Activated T-helper 1 cell treated with Interleukin-2 at 50 U/mL for 16 hours (primary cell): ENCODE results near the gene TMEM238L.

ENCODE experiments used
- DNase-seq: peaks from one replicate; pipeline ENCODE4 v3.0.0-alpha.2; 2020; ENCODE audit warnings: low read depth

Gene TMEM238L

DNA sequence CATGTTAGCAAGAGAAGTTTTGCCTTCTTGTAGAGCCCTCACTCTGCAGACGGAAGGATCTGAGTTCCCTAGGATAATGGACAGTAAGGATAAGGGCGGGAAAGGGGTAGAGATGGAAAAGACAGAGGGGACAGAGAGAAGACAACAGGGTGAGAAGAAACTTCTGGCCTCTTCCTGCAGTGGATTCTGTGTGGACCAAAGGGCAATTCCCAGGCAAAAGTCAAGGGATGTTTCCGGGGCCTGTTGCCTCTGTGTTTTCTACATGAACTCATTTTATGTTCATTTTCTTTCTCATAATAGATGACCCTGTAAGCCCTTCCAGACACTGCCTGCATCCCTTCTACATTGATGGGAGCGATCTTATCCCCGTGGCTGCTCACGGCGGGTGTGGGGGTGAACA, 647 bp upstream of the TMEM238L start:
- DNase-seq: no peak

DNA sequence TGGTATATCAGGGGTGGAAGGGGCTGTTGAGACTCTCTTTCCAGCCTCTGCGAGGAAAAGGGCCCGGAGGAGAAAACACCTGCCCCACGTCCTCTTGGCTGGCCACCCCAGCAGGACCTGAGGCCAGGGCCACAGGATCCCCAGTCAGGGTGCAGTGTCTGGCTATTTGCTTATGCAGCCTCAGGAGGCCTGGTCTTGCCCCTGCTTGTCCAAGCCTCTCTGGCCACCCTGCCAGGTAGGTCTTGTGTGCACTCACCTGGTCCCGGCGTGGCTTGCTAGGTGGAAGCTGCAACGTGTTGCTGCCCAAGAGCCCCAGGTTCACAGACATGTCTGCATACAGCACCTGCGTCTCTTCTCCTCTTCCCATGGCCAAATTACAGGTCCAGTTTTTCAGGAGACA, 549 bp downstream of the TMEM238L start:
- DNase-seq: no peak

DNA sequence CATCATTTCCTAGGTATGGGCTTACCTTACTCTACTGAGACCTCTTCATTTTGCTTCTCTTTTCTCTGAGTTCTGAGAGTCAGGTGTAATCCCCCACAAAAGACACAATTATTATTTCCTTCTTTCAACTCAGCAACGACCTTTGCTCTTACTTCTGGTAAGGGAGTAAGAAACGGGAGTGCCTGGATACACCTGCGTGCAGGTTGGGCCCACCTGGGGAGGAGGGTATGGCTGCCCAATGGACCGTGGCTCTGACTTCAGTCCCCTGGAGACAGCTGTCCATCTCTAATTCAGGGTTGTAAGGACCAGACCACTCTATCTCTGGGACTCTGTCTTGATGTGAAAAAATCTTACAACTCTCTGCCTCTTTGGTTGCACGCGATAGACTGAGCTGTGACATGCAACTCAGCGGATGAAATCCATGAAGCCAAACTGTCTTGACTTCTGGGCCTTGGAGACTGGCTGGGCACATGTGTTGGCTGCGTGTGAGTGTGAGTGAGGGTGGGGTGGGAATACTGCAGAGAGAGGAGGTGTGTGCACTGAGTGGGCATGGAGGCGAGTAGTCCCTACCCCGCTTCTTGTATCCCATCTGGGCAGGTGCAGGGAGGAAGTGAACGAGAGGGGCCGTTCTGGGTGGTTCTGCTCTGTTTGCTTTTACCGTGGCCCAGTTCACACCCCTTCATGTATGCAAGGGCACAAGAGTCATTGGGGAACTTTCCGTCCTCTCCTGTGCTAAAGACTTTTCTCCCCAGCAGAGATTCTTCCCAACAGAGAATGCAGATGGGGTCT, 1.2 kb downstream of the TMEM238L start:
- DNase-seq: no peak

DNA sequence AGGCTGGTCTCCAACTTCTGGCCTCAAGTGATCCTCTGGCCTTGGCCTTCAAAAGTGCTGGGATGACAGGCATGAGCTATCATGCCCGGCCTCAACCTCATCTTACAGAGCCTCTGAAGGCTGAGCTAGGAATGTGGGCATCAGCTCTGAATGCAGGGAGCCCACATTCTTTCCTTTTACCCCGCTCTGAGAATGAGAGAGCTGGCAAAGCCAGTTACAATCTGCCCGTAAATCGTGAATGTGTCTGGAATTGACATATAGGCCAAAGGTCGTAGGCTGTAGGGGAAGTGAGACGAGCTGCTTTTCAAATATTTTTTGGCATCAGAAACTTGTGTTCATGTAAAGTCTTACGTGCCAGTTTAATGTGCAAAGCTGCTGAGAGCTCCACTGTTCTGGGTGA, 4.5 kb downstream of the TMEM238L start:
- DNase-seq: no peak

DNA sequence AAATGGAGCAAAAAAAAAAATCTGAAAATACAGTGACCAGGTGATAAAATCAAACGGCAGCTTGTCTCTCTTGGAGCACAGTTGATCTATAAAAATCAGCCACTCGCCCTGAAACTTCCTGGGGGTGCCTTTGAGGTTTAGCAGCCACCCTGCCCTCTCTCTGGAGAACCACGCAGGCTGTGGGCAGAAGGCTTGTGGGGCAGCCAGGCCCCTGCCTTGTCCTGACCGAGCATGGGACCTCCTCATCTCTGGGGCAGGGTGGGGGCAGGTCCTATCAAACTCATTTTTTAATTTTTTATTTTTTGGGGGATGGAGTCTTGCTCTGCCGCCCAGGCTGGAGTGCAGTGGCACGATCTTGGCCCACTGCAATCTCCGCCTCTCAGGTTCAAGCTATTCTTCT, 5.0 kb downstream of the TMEM238L start:
- DNase-seq: no peak

DNA sequence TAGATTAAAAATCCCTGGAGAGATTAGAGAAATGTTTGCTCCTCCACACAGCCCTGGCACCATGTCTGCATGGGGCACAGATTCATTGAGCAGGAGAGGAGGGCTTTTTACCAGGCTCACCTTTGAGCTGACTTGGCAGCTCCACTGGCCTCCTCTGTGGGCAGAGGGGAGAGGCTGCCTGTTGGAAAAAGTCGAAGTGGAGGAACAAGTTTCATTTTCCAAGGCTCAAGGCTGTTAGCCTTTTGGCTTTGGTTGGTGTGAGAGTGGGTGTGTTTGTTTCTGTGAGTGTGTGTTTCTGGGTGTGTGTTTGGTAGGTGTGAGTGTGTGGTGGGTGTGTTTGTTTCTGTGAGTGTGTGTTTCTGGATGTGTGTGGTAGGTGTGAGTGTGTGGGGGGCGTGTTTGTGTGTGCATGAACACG, 5.6 kb downstream of the TMEM238L start:
- no peak for DNase-seq

DNA sequence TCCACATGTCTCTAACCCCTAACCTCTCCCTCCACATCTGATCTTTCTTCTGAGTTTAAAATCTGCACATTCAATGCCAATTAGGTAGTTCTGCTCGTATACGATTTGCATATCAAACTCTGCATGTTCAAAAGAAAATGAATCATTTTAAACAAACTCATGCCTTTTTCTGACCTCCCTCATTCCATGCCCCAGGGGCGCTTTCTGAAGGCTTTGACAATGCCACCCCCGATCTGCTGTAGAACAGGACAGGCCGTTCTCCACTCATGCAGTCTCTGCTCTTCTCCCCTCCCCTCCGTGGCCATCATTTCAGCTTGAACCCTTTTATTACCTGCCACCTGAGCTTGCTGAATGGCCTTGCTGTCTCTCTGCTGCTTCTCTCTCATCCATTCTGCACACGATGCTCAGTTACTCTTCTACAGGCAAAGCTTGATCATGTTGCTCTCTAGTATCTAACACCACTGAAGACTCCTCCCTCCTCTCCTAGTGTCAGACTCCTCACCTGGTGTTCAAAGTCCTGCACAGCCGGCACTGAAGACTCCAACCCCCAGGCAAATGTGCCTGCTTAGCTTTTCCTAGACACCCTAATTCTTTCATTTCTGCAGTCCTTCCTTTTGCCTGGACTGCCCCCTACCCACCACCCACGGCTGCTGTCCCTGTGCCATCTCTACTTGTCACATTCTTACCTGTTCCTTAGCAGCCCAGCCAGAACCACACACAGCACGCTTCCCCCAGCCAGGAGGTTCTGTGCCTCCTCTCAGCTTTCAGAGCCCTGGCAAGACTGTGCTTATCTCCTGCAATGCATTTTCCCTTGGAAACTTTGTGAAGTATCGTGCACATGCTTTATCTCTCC, 6.2 kb downstream of the TMEM238L start:
- no peak for DNase-seq

DNA sequence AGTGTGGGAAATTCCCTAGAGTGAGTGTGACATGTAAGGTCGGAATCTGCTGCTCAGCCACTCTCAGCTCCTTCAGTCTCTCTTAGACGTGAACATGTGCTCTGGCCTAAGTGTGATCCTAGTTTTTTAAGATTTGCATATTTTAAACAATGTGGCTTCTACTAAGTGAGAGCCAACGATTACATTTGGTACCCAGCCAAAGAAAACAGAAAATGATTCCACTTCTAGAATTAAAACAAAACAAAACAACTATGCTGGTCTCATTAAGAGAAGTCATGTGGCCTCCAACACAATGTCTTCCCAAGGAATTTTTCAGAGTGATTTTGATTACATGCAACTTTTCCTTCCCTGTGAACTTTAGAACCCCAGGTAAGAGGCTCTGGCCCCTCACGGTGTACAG, 10.1 kb downstream of the TMEM238L start:
- DNase-seq: no peak

DNA sequence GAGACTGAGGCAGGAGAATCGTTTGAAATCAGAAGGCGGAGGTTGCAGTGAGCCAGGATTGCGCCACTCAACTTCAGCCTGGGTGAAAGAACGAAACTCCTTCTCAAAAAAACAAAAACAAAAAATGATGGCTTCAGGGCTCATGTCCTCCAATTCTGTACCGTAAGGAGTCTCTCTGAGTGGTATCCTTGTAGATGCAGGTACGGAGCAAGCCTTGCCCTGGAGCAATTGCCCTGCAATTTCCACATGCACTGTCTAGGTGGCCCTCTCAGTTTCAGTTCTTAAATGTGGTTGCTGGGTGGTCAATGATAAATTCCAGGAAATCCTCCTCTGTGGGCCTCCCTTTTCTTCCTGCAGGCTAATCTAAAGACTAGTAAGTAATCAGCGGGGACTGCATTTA, 10.6 kb downstream of the TMEM238L start:
- DNase-seq: no peak

DNA sequence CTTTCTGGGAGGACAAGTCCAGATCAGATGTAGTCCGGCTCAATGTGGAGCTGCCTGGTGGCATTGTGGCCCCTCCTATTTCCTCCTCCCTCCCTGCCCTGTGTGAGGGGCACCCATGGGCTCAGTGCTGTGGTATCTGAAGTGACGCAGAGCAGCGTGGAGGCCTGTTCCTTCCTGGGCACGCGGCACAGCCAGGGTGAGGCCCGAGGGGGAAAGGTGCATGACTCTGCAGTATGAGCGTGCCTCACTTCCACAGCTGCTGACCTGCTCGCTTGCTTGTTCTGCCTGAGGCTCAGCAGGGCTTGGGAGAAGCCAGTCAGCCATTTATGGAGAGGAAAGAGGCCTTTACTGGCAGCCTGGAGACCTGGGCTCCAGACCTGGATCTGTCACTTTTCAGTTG, 11.7 kb downstream of the TMEM238L start:
- no peak for DNase-seq

DNA sequence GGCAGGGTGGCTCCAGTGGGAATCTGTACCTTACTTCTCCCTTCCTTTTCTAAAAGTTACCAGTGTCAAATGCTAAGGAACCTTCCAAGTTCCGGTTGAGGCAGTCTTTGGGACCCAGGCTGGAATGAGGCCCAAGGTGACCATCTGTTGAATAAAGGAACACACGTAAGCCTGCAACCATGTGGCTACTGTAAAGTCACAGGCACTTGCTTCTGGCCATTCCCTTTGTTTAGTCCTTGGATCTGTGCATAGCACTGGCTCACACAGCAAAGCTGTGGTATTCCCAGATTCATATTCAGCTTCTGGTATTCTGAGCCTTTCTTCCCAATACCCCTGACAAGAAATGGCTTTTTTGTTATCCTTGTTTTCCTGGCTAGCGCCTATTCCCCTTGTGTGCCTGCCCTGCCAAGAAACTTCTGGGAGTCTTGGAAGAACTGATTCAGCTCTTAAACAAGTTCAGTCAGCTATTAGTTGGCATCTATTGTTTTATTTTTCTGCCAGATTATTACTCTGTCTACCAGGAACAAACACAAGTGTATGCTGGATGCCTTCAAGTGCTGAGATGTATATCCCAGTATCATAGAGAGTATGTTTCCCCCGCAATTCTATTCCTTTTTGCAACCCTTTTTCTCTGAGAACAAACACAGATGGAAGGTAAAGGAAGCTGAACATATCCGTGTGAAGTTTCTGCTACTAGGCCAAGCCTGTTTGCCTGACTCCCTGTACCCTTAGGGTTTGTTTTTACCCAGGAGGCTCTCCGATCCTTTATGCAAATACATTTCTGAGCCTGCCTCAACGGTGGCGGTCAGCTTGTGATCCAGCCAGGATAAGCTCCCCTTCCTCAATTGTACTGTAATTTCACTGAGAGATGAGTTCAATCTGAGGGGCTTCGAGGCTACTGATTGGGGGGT, 13.2 kb downstream of the TMEM238L start:
- DNase-seq: no peak

DNA sequence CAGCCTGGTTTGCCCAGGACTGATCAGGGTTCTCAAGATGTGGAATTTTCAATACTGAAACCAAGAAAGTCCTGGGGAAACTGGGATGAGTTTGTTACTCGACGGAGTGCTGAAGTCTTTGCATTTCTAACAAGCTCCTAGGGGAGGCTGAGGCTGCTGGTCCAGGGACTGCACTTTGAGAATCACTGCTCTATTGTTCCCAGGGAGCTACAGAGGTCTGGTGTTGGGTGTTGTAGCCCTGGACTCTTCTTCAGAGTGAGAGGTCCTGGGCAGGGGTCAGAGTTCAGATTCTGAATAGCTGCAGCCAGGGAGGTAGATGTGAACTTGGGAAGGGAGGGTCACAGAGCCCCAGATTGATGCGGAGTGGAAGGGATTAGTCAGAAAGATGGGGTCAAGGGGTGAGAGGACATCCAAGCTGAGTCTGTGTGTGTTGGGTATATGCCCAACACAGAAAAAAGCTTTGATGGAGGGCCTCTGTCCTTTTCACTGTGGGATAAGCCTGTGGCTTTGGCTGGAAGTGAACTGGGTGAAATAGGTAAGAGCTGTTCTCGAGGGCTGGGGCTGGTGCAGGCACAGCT, 14.1 kb downstream of the TMEM238L start:
- DNase-seq: no peak

DNA sequence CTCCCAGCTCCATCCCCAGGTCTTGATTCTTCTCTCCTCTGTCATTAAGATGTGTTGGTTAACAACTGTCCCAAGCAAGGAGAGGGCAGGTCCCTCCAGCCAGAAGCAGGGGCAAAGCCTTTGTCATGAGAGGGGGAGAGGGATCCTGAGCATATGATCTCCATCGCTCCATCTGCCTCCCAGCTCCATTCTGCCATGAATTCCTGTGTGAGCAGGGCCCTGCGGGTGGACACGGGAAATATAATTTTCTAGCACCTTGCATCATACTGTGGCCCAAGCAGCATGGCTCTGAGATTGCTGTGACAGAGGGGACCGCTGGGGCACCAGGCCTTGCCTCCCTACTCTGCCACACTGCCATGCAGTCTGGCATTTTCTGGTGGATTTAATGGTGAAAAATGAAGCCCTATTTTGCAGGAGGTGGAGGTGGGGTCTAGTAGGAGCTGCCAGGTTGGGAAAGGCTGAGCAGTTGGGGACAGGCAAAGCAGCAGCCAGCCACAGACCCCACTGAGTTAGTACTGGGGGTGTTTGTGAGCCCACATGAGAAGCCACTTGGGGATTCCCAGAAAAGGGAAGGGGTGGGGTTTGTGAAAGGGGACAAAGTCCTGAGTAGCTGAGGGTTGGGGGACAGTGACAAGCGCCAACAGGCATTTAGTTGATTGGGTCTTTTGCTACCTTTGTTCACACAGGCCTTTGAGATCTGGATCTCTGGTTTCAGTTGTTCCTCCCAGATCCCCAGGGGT, 16.4 kb downstream of the TMEM238L start:
- DNase-seq: no peak

DNA sequence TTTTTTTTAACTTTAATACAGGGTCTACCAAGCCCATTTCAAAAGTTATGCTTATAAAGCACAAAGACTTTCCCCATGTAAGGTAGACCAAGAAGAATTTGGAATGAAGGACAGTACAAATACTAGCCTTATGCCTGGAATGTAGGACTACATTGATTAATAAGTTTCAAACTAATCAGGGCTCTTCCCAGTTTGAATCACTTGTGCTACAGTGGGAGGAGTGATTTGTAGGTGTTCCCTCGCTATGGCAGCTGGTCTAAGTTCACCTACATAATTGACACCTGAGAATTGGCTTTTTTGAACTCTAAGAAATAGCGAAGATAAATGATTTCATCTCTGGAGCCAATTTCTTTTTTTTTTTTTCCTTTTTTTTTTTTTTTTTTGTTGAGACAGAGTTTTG, 18.6 kb downstream of the TMEM238L start:
- DNase-seq: no peak

DNA sequence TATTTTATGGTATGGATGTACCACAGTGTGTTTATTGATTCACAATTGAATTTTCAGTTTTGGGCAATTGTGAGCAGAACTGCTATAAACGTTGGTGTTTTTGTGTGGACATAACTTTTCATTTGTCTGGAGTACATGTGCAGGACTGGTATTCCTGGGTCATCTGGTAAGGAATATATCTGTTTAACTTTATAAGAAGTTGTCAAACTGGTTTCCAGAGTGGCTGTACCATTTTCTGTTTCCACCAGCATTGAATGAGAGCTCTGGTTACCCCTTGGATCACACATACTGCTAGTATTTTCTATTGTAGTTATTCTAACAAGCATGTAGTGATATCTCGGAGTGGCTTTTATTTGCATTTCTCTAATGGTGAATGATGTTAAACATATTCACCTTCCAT, 24.3 kb downstream of the TMEM238L start:
- DNase-seq: no peak

DNA sequence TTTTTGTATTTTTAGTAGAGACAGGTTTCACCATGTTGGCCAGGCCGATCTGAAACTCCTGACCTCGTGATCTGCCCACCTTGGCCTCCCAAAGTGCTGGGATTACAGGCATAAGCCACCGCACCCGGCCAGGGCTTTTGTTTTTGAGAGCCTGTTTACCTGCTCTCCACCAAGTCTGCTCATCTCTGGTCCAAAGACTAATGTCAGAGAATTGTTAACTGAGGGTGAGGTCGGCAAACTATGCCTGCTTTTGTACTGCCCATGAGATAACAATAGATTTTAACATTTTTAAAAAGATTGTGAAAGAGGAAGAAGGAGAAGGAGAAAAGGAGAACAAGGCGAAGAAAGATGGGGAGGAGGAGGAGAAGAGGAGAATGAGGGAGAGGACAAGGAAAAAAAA, 26.0 kb downstream of the TMEM238L start:
- DNase-seq: no peak

DNA sequence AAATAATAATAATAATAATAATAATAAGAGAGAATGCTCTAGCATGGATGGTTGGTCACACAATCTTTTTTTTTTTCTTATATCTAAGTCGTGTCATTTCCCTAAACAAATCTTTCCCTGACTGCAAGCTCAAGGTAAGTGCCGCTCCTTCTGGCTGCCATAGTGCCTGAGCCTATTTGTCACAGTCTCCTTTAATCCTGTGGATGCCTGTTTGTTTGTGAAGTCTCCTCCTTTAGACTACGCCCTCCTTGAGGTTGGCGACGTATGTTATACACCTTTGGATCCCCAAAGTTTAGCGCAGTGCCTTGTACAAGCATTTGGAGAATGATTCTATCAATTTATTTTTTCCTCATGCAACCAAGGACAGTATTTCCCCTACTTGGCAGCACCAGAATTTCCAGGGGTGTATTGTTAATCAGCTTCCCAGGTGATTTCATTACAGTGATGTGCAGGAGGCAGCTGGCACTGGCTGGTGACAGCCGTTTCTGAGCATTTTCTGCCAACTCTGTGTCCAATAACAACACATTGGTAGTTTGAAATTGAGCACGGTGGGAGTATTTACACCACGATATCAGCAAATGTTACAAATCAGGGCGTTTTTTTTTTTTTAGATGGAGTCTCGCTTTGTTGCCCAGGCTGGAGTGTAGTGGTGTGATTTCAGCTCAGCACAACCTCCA, 26.6 kb downstream of the TMEM238L start:
- no peak for DNase-seq

DNA sequence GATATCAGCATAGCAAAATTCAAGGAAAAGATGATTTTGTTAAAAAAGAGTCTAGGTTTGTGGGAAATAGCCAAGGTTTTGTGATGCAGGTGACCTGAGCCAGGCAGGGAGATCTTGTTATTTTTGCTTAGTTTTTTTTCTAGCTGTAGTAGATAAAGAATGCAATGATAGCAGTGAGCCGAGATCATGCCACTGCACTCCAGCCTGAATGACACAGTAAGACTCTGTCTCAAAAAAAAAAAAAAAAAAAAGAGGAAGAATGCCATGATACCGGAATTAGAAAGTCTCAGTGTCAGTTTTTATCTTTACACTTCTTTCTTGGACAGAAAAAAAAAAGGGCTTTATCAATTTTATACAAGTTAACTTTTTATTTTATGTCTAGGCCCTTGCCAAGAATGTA, 27.5 kb downstream of the TMEM238L start:
- no peak for DNase-seq

DNA sequence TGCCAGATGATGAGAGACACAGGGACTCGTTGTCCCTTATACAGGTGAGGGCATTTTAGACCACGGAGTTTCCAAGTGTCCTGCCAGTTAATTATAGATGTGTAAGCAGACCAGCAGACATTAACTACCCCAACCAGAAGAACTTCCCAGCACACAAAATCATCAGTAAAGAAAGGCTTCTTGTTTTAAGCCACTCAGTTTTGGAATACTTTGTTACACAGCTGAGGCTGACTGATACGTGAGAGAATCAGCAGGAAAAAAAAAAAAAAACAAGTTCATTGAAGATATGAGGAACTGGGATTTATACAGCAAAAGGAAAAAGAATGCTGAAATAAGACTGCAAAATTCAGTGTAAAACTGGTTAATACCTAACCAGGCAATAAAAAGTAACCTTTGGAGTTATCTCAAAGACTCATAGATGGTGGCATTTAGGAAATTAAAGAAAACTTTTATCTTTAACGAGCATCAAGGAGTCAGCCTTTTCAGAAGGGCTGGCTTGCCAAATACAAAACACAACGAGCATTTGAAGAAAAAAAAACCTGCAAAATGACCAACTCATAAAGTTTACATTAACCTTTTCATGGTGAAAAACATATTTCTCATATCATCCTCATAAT, 28.1 kb downstream of the TMEM238L start:
- DNase-seq: no peak

DNA sequence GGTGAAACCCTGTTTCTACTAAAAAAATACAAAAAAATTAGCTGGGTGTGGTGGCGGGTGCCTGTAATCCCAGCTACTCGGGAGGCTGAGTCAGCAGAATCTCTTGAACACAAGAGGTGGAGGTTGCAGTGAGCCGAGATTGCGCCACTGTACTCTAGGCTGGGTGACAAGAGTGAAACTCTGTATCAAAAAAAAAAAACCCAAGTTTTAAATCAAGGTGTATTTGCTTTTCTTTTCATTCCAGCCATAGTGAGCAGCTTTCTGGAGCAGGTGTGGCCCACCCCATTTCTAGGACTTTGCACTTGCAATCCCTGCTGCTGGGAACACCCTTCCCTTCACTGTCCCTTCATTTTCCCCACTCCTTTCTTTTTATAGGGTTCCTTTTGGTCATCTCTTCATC, 28.8 kb downstream of the TMEM238L start:
- no peak for DNase-seq
